Kidney (tissue), 14 donors: ENCODE measurements around the gene MAN2A2. TPM values are rescaled to one million over a fixed set of nuclear protein-coding genes. Genes with fewer than 3 reads are reported as not detected.

Experiments
- DNase-seq, 5 donors: peaks; one replicate each; pipeline ENCODE4 v3.0.0-alpha.2; 2013 to 2020
- FAIRE-seq: peaks from 2 replicates; lab custom pipeline; 2012; peaks lifted over from hg19 to GRCh38; lab: Jason Lieb, UNC
- H3K27ac ChIP-seq, 2 donors: one replicate each; pipeline ENCODE4 v1.7.0; 2013; ENCODE audit warnings: low read depth in 2 of 2, low read length in 2 of 2, inconsistent platforms in 1 of 2
- H3K27me3 ChIP-seq: one replicate; pipeline ENCODE4 v1.7.1; 2013; ENCODE audit warnings: low read length, inconsistent platforms; ENCODE audit not compliant: control insufficient read depth, insufficient read depth
- H3K36me3 ChIP-seq, 3 donors: one replicate each; pipeline versions ENCODE4 v1.7.0 to v1.7.1; 2013; ENCODE audit warnings: low read length in 3 of 3, control low read depth in 1 of 3, inconsistent platforms in 1 of 3; ENCODE audit not compliant: insufficient read depth in 3 of 3, control insufficient read depth in 2 of 3
- H3K4me1 ChIP-seq, 3 donors: one replicate each; pipeline versions ENCODE4 v1.7.0 to v1.7.1; 2013; ENCODE audit warnings: low read length in 3 of 3, inconsistent platforms in 1 of 3, low read depth in 1 of 3; ENCODE audit not compliant: control insufficient read depth in 2 of 3, insufficient read depth in 2 of 3
- H3K4me3 ChIP-seq, 3 donors: one replicate each; pipeline versions ENCODE4 v1.7.0 to v1.8.1; 2013; ENCODE audit warnings: low read length in 3 of 3, control low read depth in 1 of 3, inconsistent platforms in 1 of 3
- H3K9ac ChIP-seq, 3 donors: one replicate each; pipeline versions ENCODE4 v1.7.0 to v1.7.1; 2013; ENCODE audit warnings: low read length in 3 of 3, control low read depth in 1 of 3, inconsistent platforms in 1 of 3
- H3K9me3 ChIP-seq, 3 donors: one replicate each; pipeline versions ENCODE4 v1.7.0 to v1.7.1; 2013; ENCODE audit warnings: low read length in 3 of 3, control low read depth in 1 of 3, inconsistent platforms in 1 of 3; ENCODE audit not compliant: control insufficient read depth in 2 of 3, insufficient read depth in 1 of 3
- intact Hi-C: fragments of 100-400 bp; cut with DNase I; formaldehyde crosslinking; loops from one replicate; pipeline ENCODE4 v1.11.1; 2022
- polyA plus RNA-seq: library from polyadenylated mRNA; stranded (reverse); fragments of 350-450 nt; fragmentation: Illumina TruSeq; extraction: RNeasy Lipid Tissue Mini Kit (QIAGEN cat#74804); gene quantifications from one replicate; pipeline ENCODE4 v1.2.3, GENCODE V29; 2014; ENCODE audit warnings: low read depth, low replicate concordance; ENCODE audit not compliant: insufficient read depth
- total RNA-seq: library from RNA; stranded (reverse); fragmentation: NEBNext Ultra II Directional; extraction: Animal tissue kit (Norgen Biotek cat#: 25700); gene quantifications from one replicate; pipeline ENCODE4 v1.2.1, GENCODE V29; 2021
- TF ChIP-seq, protein P1 (sequence below): IDR thresholded peaks from 3 replicates; pipeline ENCODE4 v1.5.1; 2012; ENCODE audit warnings: mild to moderate bottlenecking, moderate library complexity, borderline replicate concordance; ENCODE audit not compliant: insufficient read depth; ENCODE audit errors: extremely low read depth
- donor health status: control.
- donor health status: control.
- donor health status: control.
- donor health status: control.
- donor health status: control.
- donor health status: DM: yes; HTN: yes; CAD: no.
- donor health status: Normal renal cell carcinoma (clear cell type).

The MAN2A2 gene
- total and polyA plus RNA-seq, 2 donors from 2014 or later: 11.4 to 56.3 TPM

DNA sequence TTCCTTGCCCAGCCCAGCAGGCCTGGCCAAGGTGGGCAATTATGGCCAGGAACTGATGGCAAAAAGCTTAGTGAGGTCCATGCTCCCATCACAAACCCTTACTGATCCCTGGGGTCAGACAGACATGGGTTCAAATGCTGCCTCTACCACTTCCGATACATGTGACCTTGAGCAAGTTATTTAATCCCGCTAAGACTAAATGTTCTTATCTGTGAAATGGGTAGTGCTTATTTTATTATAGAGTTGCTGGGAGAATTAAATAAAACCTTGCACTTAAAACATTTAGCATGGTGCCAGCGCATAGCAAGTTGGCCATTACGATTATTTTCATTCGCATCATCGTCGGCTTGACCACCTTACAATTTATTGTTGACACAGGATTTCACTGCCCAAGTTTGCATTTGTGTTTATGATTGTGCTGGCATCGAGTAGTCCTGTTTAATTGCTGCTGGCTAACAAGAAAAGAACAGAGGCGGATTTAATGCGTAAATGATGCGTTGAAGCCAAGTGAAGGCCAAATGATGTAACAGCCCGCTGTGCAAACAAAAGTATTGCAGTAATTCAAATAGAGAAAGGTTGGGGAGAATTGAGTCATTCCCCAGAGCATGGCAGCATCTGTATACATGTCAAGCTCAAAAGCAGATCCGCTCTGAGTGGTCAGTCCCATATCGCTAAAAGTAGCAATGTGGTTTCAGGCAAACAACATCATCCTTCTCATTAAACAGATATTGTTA lies 42.0 kb upstream of the MAN2A2 start:
- FAIRE-seq: no peak
- H3K27ac ChIP-seq: no peak overlapping the region
- intact Hi-C loops: no loop called here

DNA sequence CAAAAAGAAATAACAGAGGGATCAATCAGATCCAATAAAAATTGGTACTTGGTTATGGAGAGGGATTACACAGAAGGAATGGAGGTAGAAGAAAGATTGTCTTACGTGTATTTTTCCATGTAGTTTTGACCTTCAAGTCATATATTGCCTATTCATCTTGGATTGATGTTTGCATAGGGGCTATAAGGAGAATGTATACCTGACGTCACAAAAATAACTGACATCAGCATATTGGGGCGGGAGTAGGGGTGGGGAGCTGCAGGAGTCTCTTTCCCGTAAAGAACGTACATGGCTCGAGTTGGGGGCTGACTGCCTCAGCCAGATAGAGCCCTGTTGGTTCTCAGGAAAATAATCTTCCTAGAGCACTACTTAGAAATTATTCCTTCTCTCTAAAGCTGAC lies 40.6 kb upstream of the MAN2A2 start:
- no peak for DNase-seq
- Histone ChIP-seq H3K27ac (no peak overlapping the region), H3K4me3 (no peak overlapping the region), H3K36me3 (no peaks in the 10 kb centered on the region), H3K9me3 (no peaks in the 10 kb centered on the region), H3K4me1 (no peaks in the 10 kb centered on the region), H3K27me3 (no peaks in the 10 kb centered on the region), H3K9ac (no peak overlapping the region)
- intact Hi-C loops: no loop called here
- FAIRE-seq: no peak
- TF ChIP-seq, protein P1, sequence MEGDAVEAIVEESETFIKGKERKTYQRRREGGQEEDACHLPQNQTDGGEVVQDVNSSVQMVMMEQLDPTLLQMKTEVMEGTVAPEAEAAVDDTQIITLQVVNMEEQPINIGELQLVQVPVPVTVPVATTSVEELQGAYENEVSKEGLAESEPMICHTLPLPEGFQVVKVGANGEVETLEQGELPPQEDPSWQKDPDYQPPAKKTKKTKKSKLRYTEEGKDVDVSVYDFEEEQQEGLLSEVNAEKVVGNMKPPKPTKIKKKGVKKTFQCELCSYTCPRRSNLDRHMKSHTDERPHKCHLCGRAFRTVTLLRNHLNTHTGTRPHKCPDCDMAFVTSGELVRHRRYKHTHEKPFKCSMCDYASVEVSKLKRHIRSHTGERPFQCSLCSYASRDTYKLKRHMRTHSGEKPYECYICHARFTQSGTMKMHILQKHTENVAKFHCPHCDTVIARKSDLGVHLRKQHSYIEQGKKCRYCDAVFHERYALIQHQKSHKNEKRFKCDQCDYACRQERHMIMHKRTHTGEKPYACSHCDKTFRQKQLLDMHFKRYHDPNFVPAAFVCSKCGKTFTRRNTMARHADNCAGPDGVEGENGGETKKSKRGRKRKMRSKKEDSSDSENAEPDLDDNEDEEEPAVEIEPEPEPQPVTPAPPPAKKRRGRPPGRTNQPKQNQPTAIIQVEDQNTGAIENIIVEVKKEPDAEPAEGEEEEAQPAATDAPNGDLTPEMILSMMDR: no peak

More for the DNA sequence above, 42.0 kb upstream of the MAN2A2 start:
- H3K9me3 ChIP-seq: no peaks in the 10 kb centered on the region
- H3K27me3 ChIP-seq: no peaks in the 10 kb centered on the region
- no peaks in the 10 kb centered on the region for H3K4me1 ChIP-seq
- no peaks in the 10 kb centered on the region for H3K36me3 ChIP-seq
- no peak overlapping the region for H3K4me3 ChIP-seq
- TF ChIP-seq, protein P1: no peak
- DNase-seq: no peak
- no peak overlapping the region for H3K9ac ChIP-seq

DNA sequence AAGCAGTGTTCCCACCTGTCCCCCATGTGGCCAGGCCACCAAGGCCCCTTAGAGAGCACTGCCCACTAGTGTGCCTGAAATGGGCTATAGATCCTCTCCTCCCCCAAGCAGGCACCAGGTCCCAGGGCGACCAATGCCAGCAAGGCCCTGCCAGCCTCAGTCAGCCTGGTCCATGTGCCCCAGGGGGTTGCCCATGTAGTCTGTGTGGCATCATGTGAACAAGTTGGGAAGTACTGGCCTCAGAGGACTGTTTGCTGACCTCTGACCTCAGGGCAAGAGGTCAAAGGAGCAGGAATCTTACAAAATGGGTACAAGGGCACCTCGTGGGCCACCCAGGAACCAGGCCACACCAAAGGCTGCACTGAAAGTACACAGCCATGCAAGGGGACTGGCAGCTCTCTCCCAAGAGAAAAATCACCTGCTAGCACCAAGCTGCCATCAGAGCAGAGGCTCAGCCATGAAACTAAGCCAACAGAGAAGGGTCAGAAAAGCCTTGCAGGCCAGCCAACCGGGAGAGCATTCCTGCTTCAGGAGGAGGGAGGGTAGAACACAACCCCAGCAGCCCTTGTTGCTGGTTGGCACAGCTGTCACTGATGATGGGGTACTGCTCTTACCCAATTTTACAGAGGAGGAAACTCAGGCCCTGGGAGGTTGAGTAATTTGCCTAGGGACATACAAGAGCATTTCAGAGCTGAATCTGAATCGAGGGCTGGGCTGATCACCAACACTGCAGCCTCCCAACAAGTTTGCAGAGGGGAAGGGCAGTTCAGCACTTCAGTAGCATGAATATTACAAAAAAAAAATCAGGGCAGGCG lies 39.9 kb upstream of the MAN2A2 start:
- Histone ChIP-seq H3K27ac (no peak overlapping the region), H3K4me3 (no peak overlapping the region), H3K27me3 (no peaks in the 10 kb centered on the region), H3K9ac (no peak overlapping the region), H3K36me3 (no peaks in the 10 kb centered on the region), H3K4me1 (no peaks in the 10 kb centered on the region), H3K9me3 (no peaks in the 10 kb centered on the region)
- DNase-seq: no peak
- no peak for FAIRE-seq
- TF ChIP-seq, protein P1: no peak
- intact Hi-C loops: no loop called here
